Mesendoderm (in vitro differentiated cells): ENCODE results near the gene OCA2.
A peak's percentile ranks its signal among the peaks of the same experiment; 100 is the strongest.
"Not testable (repeated sequence)": the region's sequence is repeated elsewhere in the genome, so short reads cannot be mapped to it uniquely, and the experiment has no call there.

Source experiments
- DNase-seq: peaks from one replicate; pipeline ENCODE4 v3.0.0; 2013
- H2AK5ac ChIP-seq: 2 replicates; pipeline ENCODE4 v1.6.1; 2013; ENCODE audit warnings: low read length, inconsistent platforms
- H2BK120ac ChIP-seq: 2 replicates; pipeline ENCODE4 v1.6.1; 2013; ENCODE audit warnings: low read depth, mild to moderate bottlenecking, low read length, moderate library complexity, mixed read lengths
- H2BK15ac ChIP-seq: replicated peaks from 2 replicates; pipeline ENCODE4 v1.6.1; 2013; ENCODE audit warnings: low read depth, mild to moderate bottlenecking, moderate library complexity
- H2BK5ac ChIP-seq: 2 replicates; pipeline ENCODE4 v1.6.1; 2013; ENCODE audit warnings: low read length, inconsistent platforms
- H3K18ac ChIP-seq: 2 replicates; pipeline ENCODE4 v1.6.1; 2013; ENCODE audit warnings: mild to moderate bottlenecking, low read length, mixed read lengths
- H3K23ac ChIP-seq: one replicate; pipeline ENCODE4 v1.6.1; 2013; ENCODE audit warnings: low read length
- H3K27ac ChIP-seq: 2 replicates; pipeline ENCODE4 v1.5.1; 2013; ENCODE audit warnings: low read depth, mild to moderate bottlenecking, inconsistent platforms, low read length, moderate library complexity
- H3K27me3 ChIP-seq: 2 replicates; pipeline ENCODE4 v1.6.1; 2013; ENCODE audit warnings: low read length, control low read depth, mild to moderate bottlenecking, inconsistent platforms; ENCODE audit not compliant: insufficient read depth, poor library complexity
- H3K36me3 ChIP-seq: 2 replicates; pipeline ENCODE4 v1.6.1; 2013; ENCODE audit warnings: low read length, inconsistent platforms; ENCODE audit not compliant: control insufficient read depth, insufficient read depth
- H3K4ac ChIP-seq: one replicate; pipeline ENCODE4 v1.6.1; 2013; ENCODE audit warnings: low read depth, mild to moderate bottlenecking, low read length, moderate library complexity
- H3K4me1 ChIP-seq: 2 replicates; pipeline ENCODE4 v1.6.1; 2013; ENCODE audit warnings: low read depth, low read length, inconsistent platforms; ENCODE audit not compliant: control insufficient read depth
- H3K4me2 ChIP-seq: 2 replicates; pipeline ENCODE4 v1.6.1; 2013; ENCODE audit warnings: low read length
- H3K4me3 ChIP-seq: 2 replicates; pipeline ENCODE4 v1.5.1; 2013; ENCODE audit warnings: mild to moderate bottlenecking, low read length
- H3K56ac ChIP-seq: one replicate; pipeline ENCODE4 v1.6.1; 2013; ENCODE audit warnings: low read length
- H3K79me1 ChIP-seq: 2 replicates; pipeline ENCODE4 v1.6.1; 2013; ENCODE audit warnings: low read length, inconsistent platforms
- H3K79me2 ChIP-seq: 2 replicates; pipeline ENCODE4 v1.6.1; 2013; ENCODE audit warnings: mild to moderate bottlenecking, low read length; ENCODE audit not compliant: control insufficient read depth, insufficient read depth
- H3K9ac ChIP-seq: 2 replicates; pipeline ENCODE4 v1.6.1; 2013; ENCODE audit warnings: low read length, inconsistent platforms
- H4K5ac ChIP-seq: one replicate; pipeline ENCODE4 v1.6.1; 2013; ENCODE audit warnings: low read length
- H4K8ac ChIP-seq: one replicate; pipeline ENCODE4 v1.6.1; 2013; ENCODE audit warnings: low read depth, mild to moderate bottlenecking, control low read depth, low read length, moderate library complexity
- WGBS: extraction: QIAGEN DNeasy Blood & Tissue Kit; methylation state at CpG from one replicate; pipeline ENCODE4 v1.1.7; 2013; ENCODE audit warnings: low lambda C conversion rate, missing lambda C conversion rate; ENCODE audit not compliant: insufficient coverage; ENCODE audit errors: extremely low coverage; 5-methylcytosine and 5-hydroxymethylcytosine counted together

OCA2 gene

DNA sequence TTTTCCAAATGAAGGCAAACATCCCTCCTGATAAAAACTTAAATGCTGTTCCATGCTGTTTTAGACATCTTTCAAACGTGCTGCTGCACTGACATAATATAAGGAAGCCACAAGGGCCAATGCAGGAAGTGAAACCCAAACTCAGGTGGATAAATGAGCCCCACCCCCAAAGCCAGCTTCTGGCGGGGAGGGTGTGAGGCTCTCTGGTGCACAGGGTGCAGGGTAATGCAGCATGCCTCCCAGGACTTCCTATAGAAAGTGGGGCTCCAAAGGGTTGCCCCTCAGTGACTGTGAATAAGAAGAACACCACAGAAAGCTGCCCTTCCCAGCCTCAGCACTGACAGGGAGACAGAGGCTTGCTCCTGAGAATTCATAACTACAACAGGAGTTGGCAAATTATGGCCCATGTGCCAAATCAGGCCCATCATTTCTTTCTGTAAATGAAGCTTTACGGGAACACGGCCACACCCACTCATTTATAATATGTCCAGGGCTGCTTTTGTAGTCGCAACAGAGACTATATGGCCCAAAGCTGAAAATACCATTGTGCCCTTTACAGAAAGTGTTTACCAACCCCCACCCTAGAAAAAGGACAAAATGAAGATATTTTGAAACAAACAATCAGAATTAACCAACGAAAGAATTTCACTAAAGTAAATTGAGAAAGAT lies 37.3 kb upstream of the OCA2 start:
- H3K79me1 ChIP-seq, H3K9ac ChIP-seq, H2AK5ac ChIP-seq, H3K79me2 ChIP-seq, H4K5ac ChIP-seq, H3K4me2 ChIP-seq, H2BK120ac ChIP-seq, H2BK15ac ChIP-seq, H3K27me3 ChIP-seq, H2BK5ac ChIP-seq, H3K18ac ChIP-seq, H3K4ac ChIP-seq, H3K56ac ChIP-seq, H3K4me1 ChIP-seq, H4K8ac ChIP-seq, H3K36me3 ChIP-seq, H3K23ac ChIP-seq, H3K27ac ChIP-seq, DNase-seq, H3K4me3 ChIP-seq: not testable (repeated sequence)
- WGBS = no CpG with 5 or more reads among the region's 6 CpGs

DNA sequence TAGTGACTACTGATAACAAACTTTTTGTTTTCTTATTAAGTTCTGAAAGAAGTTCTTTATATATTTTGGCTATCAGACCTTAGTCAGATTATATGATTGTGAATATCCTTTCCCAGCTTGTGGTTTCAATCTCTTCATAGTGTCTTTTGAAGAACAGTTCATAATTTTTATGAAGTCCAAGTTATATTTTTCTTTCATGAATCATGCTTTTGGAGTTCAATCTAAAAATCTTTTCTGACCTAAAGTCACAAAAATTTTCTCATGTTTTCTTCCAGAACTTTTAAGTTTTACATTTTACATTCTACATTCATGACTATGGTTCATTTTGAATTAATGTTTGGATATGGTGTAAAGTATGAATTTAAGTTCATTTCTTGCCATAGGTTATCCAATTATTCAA lies 34.2 kb upstream of the OCA2 start:
- Histone ChIP-seq H3K36me3 (peaks cover 2% of the 10 kb centered on the region), H2BK15ac (no peak overlapping the region), H2BK5ac (no peak overlapping the region), H3K79me1 (no peaks in the 10 kb centered on the region), H3K18ac (no peak overlapping the region), H4K5ac (no peak overlapping the region), H3K27ac (no peak overlapping the region), H3K56ac (no peak overlapping the region), H3K4me1 (no peaks in the 10 kb centered on the region), H3K23ac (no peak overlapping the region), H3K9ac (no peak overlapping the region), H3K4ac (no peak overlapping the region), H3K4me3 (no peak overlapping the region), H4K8ac (no peak overlapping the region), H3K27me3 (no peaks in the 10 kb centered on the region), H2BK120ac (no peak overlapping the region), H3K4me2 (no peak overlapping the region), H2AK5ac (no peak overlapping the region), H3K79me2 (no peaks in the 10 kb centered on the region)
- DNase-seq = no peak

DNA sequence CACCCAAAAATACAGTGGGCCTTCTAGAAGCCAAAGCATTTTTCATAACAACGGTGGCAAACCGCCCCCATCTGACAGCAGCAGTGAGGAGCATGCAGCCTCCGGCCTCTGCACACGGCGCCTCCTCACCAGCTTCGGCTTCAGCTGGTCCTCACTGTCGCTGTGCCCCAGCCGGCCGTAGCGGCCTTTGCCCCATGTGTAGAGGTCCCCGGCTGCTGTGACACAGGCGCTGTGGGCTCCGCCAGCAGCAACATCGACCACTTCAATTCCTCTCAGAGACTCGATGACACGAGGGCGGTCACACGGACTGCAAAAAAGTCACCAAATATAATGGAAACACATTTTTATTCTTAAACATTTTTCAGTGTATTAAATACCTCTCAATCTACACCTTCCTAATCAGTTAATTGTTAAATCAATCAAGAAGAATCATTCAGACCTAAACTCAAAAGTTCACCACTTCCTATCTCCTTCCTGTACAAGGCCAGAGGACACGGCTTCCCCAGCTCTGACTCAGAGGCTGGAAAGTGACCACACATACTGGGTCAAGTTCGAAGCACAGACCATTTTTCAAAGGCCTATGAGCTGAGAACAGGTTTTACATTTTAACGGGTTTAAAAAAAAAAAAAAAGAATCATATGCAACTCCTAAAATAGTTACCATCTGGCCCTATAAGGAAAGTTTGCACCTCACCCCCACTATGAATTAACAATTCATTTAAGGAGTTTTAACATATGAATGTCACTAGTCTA lies 33.6 kb upstream of the OCA2 start:
- Histone ChIP-seq H3K4me3 (no peak overlapping the region), H3K79me2 (no peaks in the 10 kb centered on the region), H3K4me2 (no peak overlapping the region), H3K9ac (no peak overlapping the region), H3K27ac (no peak overlapping the region), H2BK15ac (no peak overlapping the region), H3K27me3 (no peaks in the 10 kb centered on the region), H2BK120ac (no peak overlapping the region), H4K8ac (no peak overlapping the region), H3K4me1 (no peaks in the 10 kb centered on the region), H3K4ac (no peak overlapping the region), H4K5ac (no peak overlapping the region), H3K23ac (no peak overlapping the region), H3K36me3 (peaks cover 2% of the 10 kb centered on the region), H2AK5ac (no peak overlapping the region), H3K56ac (no peak overlapping the region), H2BK5ac (no peak overlapping the region), H3K18ac (no peak overlapping the region), H3K79me1 (no peaks in the 10 kb centered on the region)
- no CpG with 5 or more reads among the region's 21 CpGs for WGBS
- peak; percentile 8 for DNase-seq

DNA sequence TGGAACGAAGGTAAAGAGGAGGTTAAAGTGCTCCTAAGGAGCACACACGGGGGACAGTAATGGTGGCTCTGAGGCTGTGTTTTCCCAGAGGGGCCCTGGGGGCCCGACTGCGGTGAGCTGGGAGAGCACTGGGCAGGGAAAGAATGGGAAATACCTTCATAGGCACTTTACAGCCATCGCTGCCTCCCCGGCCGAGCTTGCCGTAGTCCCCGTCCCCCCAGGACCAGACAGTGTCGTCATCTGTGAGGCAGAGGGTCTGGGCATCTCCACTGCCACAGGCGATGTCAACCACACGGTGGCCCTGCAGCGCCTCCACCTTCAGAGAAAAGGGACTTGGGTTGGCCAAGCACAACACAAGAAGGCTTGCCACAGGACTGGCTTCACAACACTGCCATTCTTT lies 32.8 kb upstream of the OCA2 start:
- no peak overlapping the region for H4K5ac ChIP-seq
- no peak overlapping the region for H3K4me3 ChIP-seq
- H3K23ac ChIP-seq = no peak overlapping the region
- H2BK120ac ChIP-seq = no peak overlapping the region
- no peak for DNase-seq
- H2BK15ac ChIP-seq = no peak overlapping the region
- H2AK5ac ChIP-seq = no peak overlapping the region
- no peaks in the 10 kb centered on the region for H3K79me2 ChIP-seq
- H4K8ac ChIP-seq = no peak overlapping the region
- no peak overlapping the region for H3K27ac ChIP-seq
- no peaks in the 10 kb centered on the region for H3K27me3 ChIP-seq
- H3K4me1 ChIP-seq = no peaks in the 10 kb centered on the region
- H3K79me1 ChIP-seq = no peaks in the 10 kb centered on the region
- no peak overlapping the region for H3K56ac ChIP-seq
- no peak overlapping the region for H3K4me2 ChIP-seq
- H3K36me3 ChIP-seq = peaks cover 2% of the 10 kb centered on the region
- H2BK5ac ChIP-seq = no peak overlapping the region
- no peak overlapping the region for H3K18ac ChIP-seq
- H3K4ac ChIP-seq = no peak overlapping the region
- no peak overlapping the region for H3K9ac ChIP-seq
- no CpG with 5 or more reads among the region's 13 CpGs for WGBS

DNA sequence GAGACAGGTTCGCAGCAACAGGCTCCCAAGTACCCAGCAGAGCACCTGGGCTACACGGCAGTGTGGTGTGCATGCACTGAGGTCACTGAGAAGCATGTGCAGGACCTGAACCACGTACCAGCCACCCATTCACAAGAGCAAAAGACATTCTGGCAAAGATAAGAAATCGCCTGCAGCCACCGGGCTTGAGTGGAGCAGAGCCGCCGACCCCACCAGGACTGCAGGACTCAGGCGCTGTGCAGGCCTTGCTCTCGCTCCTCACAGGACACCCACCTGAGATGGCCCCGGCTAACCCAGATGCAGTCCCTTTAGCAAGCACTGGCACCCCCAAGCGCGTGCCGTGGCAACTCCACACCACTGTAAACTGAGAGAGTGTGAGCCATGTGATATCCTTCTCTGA lies 32.3 kb upstream of the OCA2 start:
- Histone ChIP-seq H3K36me3 (peaks cover 2% of the 10 kb centered on the region), H2BK120ac (no peak overlapping the region), H3K27ac (no peak overlapping the region), H3K18ac (no peak overlapping the region), H3K56ac (no peak overlapping the region), H3K23ac (no peak overlapping the region), H3K79me2 (no peaks in the 10 kb centered on the region), H2BK15ac (no peak overlapping the region), H3K4me2 (no peak overlapping the region), H3K79me1 (no peaks in the 10 kb centered on the region), H3K27me3 (no peaks in the 10 kb centered on the region), H3K4me3 (no peak overlapping the region), H2AK5ac (no peak overlapping the region), H3K4ac (no peak overlapping the region), H4K8ac (no peak overlapping the region), H2BK5ac (no peak overlapping the region), H3K4me1 (no peaks in the 10 kb centered on the region), H3K9ac (no peak overlapping the region), H4K5ac (no peak overlapping the region)
- no CpG with 5 or more reads among the region's 13 CpGs for WGBS
- DNase-seq = no peak

DNA sequence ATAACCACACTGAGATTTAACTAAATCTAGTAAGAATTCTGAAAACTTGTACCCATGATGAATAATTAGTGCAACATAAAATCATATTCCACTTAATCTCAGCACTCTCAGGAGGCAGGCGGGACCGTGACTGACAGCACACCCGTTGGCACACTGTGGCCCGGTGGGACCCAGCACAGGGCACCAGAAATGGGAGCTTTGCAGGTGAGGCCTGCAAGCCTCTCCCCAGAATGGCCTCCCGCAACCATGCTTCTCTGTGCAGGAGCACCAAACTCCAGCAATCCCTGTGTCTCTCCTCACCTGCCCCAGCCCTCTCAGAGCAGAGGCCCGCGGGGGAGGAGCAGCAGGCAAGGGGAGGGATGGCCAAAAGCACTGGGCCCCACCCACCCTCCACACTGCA lies 31.5 kb upstream of the OCA2 start:
- no peaks in the 10 kb centered on the region for H3K79me2 ChIP-seq
- WGBS = no CpG with 5 or more reads among the region's 7 CpGs
- H3K9ac ChIP-seq = no peak overlapping the region
- H4K8ac ChIP-seq = no peak overlapping the region
- no peak overlapping the region for H2AK5ac ChIP-seq
- H4K5ac ChIP-seq = no peak overlapping the region
- no peak for DNase-seq
- no peak overlapping the region for H3K18ac ChIP-seq
- no peak overlapping the region for H3K4me2 ChIP-seq
- H3K4me1 ChIP-seq = no peaks in the 10 kb centered on the region
- H2BK15ac ChIP-seq = no peak overlapping the region
- no peaks in the 10 kb centered on the region for H3K27me3 ChIP-seq
- H2BK5ac ChIP-seq = no peak overlapping the region
- no peak overlapping the region for H2BK120ac ChIP-seq
- H3K79me1 ChIP-seq = no peaks in the 10 kb centered on the region
- no peak overlapping the region for H3K27ac ChIP-seq
- H3K4ac ChIP-seq = no peak overlapping the region
- H3K23ac ChIP-seq = no peak overlapping the region
- H3K4me3 ChIP-seq = no peak overlapping the region
- no peak overlapping the region for H3K56ac ChIP-seq
- peaks cover 2% of the 10 kb centered on the region for H3K36me3 ChIP-seq
